HEK293 (cell line): ENCODE data around the gene SDC1.

Experiments
- CTCF ChIA-PET: fragments of 350-600 bp; formaldehyde crosslinking; extraction: SDS; loops from one replicate; lab custom pipeline; 2021; ENCODE audit warnings: antibody characterized with exemption; lab: Yijun Ruan, JAX
- POLR2A ChIA-PET: fragments of 300-600 bp; formaldehyde crosslinking; extraction: SDS; loops from one replicate; lab custom pipeline; 2020; ENCODE audit warnings: antibody characterized with exemption, inconsistent platforms; lab: Yijun Ruan, JAX
- H3K27ac ChIP-seq: fragments of 200-500 bp; sonication (Bioruptor generic); 2 replicates; pipeline ENCODE4 v1.5.1; 2014; ENCODE audit warnings: low read depth, low read length, control low read depth, inconsistent platforms; ENCODE audit errors: extremely low read depth
- H3K36me3 ChIP-seq, 2 experiments: fragments of 200-500 bp in 1 of 2; sonication (Bioruptor generic) in 1 of 2; 1 replicate in 1 of 2; 2 replicates in 1 of 2; pipeline ENCODE4 v1.5.1; 2014 to 2017; ENCODE audit warnings: inconsistent platforms in 2 of 2, low read length in 2 of 2; ENCODE audit not compliant: control insufficient read depth in 2 of 2, insufficient read depth in 1 of 2
- H3K4me1 ChIP-seq: fragments of 200-500 bp; sonication (Bioruptor generic); 2 replicates; pipeline ENCODE4 v1.5.1; 2014; ENCODE audit warnings: mild to moderate bottlenecking, low read length, inconsistent platforms; ENCODE audit not compliant: control insufficient read depth, insufficient read depth
- H3K4me3 ChIP-seq: 2 replicates; pipeline ENCODE4 v1.5.1; 2011; ENCODE audit warnings: low read depth, mild to moderate bottlenecking, control low read depth, low read length, moderate library complexity
- H3K9me3 ChIP-seq: fragments of 200-500 bp; sonication (Bioruptor generic); 2 replicates; pipeline ENCODE4 v1.5.1; 2014; ENCODE audit warnings: low read depth, low read length, inconsistent platforms; ENCODE audit not compliant: control insufficient read depth, insufficient read depth
- EGR2 ChIP-seq: fragments of 450-650 bp; formaldehyde crosslinking; IDR thresholded peaks from 2 replicates; pipeline ENCODE4 v1.5.1; 2016; ENCODE audit warnings: low read depth, missing biosample characterization, missing genetic modification characterization
- GFI1B ChIP-seq: fragments of 450-650 bp; formaldehyde crosslinking; IDR thresholded peaks from 2 replicates; pipeline ENCODE4 v1.5.1; 2016; ENCODE audit warnings: missing biosample characterization, missing genetic modification characterization
- MYNN ChIP-seq: fragments of 450-650 bp; formaldehyde crosslinking; IDR thresholded peaks from 2 replicates; pipeline ENCODE4 v1.5.1; 2016; ENCODE audit warnings: missing biosample characterization, missing genetic modification characterization, borderline replicate concordance
- SP2 ChIP-seq: fragments of 450-650 bp; formaldehyde crosslinking; IDR thresholded peaks from 2 replicates; pipeline ENCODE4 v1.5.1; 2016; ENCODE audit warnings: missing biosample characterization, missing genetic modification characterization
- SP7 ChIP-seq: fragments of 450-650 bp; formaldehyde crosslinking; IDR thresholded peaks from 2 replicates; pipeline ENCODE4 v1.5.1; 2016; ENCODE audit warnings: missing biosample characterization, missing genetic modification characterization
- TCF7L2 ChIP-seq: IDR thresholded peaks from 2 replicates; pipeline ENCODE4 v1.6.1; 2011; ENCODE audit warnings: low read depth, mild to moderate bottlenecking, inconsistent platforms, low read length, moderate library complexity, borderline replicate concordance
- ZBTB21 ChIP-seq: fragments of 450-650 bp; formaldehyde crosslinking; IDR thresholded peaks from 2 replicates; pipeline ENCODE4 v1.5.1; 2017; ENCODE audit warnings: missing biosample characterization, missing genetic modification characterization
- ZFP3 ChIP-seq: fragments of 450-650 bp; formaldehyde crosslinking; IDR thresholded peaks from 2 replicates; pipeline ENCODE4 v1.5.1; 2016; ENCODE audit warnings: low read depth, missing biosample characterization, missing genetic modification characterization
- ZFP69B ChIP-seq: fragments of 450-650 bp; formaldehyde crosslinking; IDR thresholded peaks from 2 replicates; pipeline ENCODE4 v1.5.1; 2016; ENCODE audit warnings: missing biosample characterization, missing genetic modification characterization
- ZNF133 ChIP-seq: fragments of 450-650 bp; formaldehyde crosslinking; IDR thresholded peaks from 2 replicates; pipeline ENCODE4 v1.5.1; 2016; ENCODE audit warnings: missing biosample characterization, missing genetic modification characterization
- ZNF19 ChIP-seq: fragments of 450-650 bp; formaldehyde crosslinking; IDR thresholded peaks from 2 replicates; pipeline ENCODE4; 2016; ENCODE audit warnings: missing biosample characterization, missing genetic modification characterization, low read depth
- ZNF302 ChIP-seq: fragments of 450-650 bp; formaldehyde crosslinking; IDR thresholded peaks from 2 replicates; pipeline ENCODE4 v1.5.1; 2016; ENCODE audit warnings: missing biosample characterization, missing genetic modification characterization, low read depth
- ZNF324 ChIP-seq: fragments of 450-650 bp; formaldehyde crosslinking; IDR thresholded peaks from 2 replicates; pipeline ENCODE4 v1.5.1; 2016; ENCODE audit warnings: missing biosample characterization, missing genetic modification characterization
- ZNF341 ChIP-seq: fragments of 450-650 bp; formaldehyde crosslinking; IDR thresholded peaks from 2 replicates; pipeline ENCODE4; 2016; ENCODE audit warnings: low read depth, missing biosample characterization, missing genetic modification characterization
- ZNF354C ChIP-seq: fragments of 450-650 bp; formaldehyde crosslinking; IDR thresholded peaks from 2 replicates; pipeline ENCODE4 v1.5.1; 2016; ENCODE audit warnings: missing biosample characterization, missing genetic modification characterization, low read depth, borderline replicate concordance
- ZNF692 ChIP-seq: fragments of 450-650 bp; formaldehyde crosslinking; IDR thresholded peaks from 2 replicates; pipeline ENCODE4 v1.5.1; 2016; ENCODE audit warnings: missing biosample characterization, missing genetic modification characterization
- ZNF747 ChIP-seq: fragments of 450-650 bp; formaldehyde crosslinking; IDR thresholded peaks from 2 replicates; pipeline ENCODE4 v1.5.1; 2016; ENCODE audit warnings: missing biosample characterization, missing genetic modification characterization
- ZNF777 ChIP-seq: fragments of 450-650 bp; formaldehyde crosslinking; IDR thresholded peaks from 2 replicates; pipeline ENCODE4 v1.5.1; 2017; ENCODE audit warnings: missing biosample characterization, missing genetic modification characterization, borderline replicate concordance
- ZSCAN5A ChIP-seq: fragments of 450-650 bp; formaldehyde crosslinking; IDR thresholded peaks from 2 replicates; pipeline ENCODE4 v1.5.1; 2016; ENCODE audit warnings: missing biosample characterization, missing genetic modification characterization
- TF ChIP-seq, protein P1 (sequence below): fragments of 450-650 bp; formaldehyde crosslinking; IDR thresholded peaks from 2 replicates; pipeline ENCODE4 v1.5.1; 2016; ENCODE audit warnings: missing biosample characterization, missing genetic modification characterization
- TF ChIP-seq, protein P2 (sequence below): fragments of 450-650 bp; formaldehyde crosslinking; IDR thresholded peaks from 2 replicates; pipeline ENCODE4 v1.5.0; 2017; ENCODE audit warnings: missing biosample characterization, missing genetic modification characterization, borderline replicate concordance
- TF ChIP-seq, protein P3 (sequence below): fragments of 450-650 bp; IDR thresholded peaks from 2 replicates; pipeline ENCODE4 v1.5.1; 2018; ENCODE audit warnings: missing biosample characterization, mild to moderate bottlenecking, missing genetic modification characterization
- TF ChIP-seq, protein P4 (sequence below): fragments of 450-650 bp; formaldehyde crosslinking; IDR thresholded peaks from 2 replicates; pipeline ENCODE4 v1.5.1; 2016; ENCODE audit warnings: missing biosample characterization, missing genetic modification characterization

The SDC1 gene

GRCh38 chr2:20212871-20213503 is 11.9 kb downstream of the SDC1 start:
- POLR2A ChIA-PET: interaction anchor here (2.2 kb wide), 1 partner anchor 9 kb away, joined by 6 read pairs; no protein-coding TSS in a partner anchor
- peaks cover 15% of the 10 kb centered on the region for H3K4me1 ChIP-seq
- no peak for TF ChIP-seq EGR2 (tag by site-specific recombination)
- TF ChIP-seq GFI1B (tag by site-specific recombination): no peak
- TF ChIP-seq, all 188 proteins: peak for 0
- H3K27ac ChIP-seq: no peak overlapping the region
- no peak overlapping the region for H3K4me3 ChIP-seq
- CTCF ChIA-PET: interaction anchor here (0.9 kb wide), 1 partner anchor 78 kb away, joined by 3 read pairs; no protein-coding TSS in a partner anchor
- no peaks in the 10 kb centered on the region for H3K9me3 ChIP-seq
- peaks cover 0 to 5% of the 10 kb centered on the region in 2 experiments; a peak in 1 of 3 replicates for H3K36me3 ChIP-seq

GRCh38 chr2:20212459-20212870 is 12.5 kb downstream of the SDC1 start:
- Histone ChIP-seq H3K27ac (peak overlapping the region; percentile 34; the same call in 1 of the 2 replicates), H3K4me3 (no peak overlapping the region), H3K36me3 (peaks cover 0 to 4% of the 10 kb centered on the region in 2 experiments; a peak in 1 of 3 replicates), H3K4me1 (peaks cover 15% of the 10 kb centered on the region), H3K9me3 (no peaks in the 10 kb centered on the region)
- POLR2A ChIA-PET: interaction anchor here (2.2 kb wide), 1 partner anchor 10 kb away, joined by 6 read pairs; no protein-coding TSS in a partner anchor
- TF ChIP-seq, protein P1, sequence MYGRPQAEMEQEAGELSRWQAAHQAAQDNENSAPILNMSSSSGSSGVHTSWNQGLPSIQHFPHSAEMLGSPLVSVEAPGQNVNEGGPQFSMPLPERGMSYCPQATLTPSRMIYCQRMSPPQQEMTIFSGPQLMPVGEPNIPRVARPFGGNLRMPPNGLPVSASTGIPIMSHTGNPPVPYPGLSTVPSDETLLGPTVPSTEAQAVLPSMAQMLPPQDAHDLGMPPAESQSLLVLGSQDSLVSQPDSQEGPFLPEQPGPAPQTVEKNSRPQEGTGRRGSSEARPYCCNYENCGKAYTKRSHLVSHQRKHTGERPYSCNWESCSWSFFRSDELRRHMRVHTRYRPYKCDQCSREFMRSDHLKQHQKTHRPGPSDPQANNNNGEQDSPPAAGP (tag by site-specific recombination): no peak
- TF ChIP-seq SP2 (tag by site-specific recombination): peak; percentile 59
- no peak for TF ChIP-seq MYNN
- no peak for TF ChIP-seq ZSCAN5A
- no peak for TF ChIP-seq TCF7L2
- TF ChIP-seq ZNF692: peak; percentile 67
- no peak for TF ChIP-seq ZNF777 (tag by site-specific recombination)
- TF ChIP-seq ZNF19 (tag by site-specific recombination): no peak
- no peak for TF ChIP-seq ZBTB21 (tag by site-specific recombination)
- TF ChIP-seq ZFP3 (tag by site-specific recombination): no peak
- TF ChIP-seq ZNF341 (tag by site-specific recombination): peak; percentile 17; the same call in 1 of the 2 replicates
- TF ChIP-seq, protein P2, sequence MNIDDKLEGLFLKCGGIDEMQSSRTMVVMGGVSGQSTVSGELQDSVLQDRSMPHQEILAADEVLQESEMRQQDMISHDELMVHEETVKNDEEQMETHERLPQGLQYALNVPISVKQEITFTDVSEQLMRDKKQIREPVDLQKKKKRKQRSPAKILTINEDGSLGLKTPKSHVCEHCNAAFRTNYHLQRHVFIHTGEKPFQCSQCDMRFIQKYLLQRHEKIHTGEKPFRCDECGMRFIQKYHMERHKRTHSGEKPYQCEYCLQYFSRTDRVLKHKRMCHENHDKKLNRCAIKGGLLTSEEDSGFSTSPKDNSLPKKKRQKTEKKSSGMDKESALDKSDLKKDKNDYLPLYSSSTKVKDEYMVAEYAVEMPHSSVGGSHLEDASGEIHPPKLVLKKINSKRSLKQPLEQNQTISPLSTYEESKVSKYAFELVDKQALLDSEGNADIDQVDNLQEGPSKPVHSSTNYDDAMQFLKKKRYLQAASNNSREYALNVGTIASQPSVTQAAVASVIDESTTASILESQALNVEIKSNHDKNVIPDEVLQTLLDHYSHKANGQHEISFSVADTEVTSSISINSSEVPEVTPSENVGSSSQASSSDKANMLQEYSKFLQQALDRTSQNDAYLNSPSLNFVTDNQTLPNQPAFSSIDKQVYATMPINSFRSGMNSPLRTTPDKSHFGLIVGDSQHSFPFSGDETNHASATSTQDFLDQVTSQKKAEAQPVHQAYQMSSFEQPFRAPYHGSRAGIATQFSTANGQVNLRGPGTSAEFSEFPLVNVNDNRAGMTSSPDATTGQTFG: no peak
- TF ChIP-seq ZNF302 (tag by site-specific recombination): no peak
- no peak for TF ChIP-seq SP7 (tag by site-specific recombination)
- TF ChIP-seq, protein P3, sequence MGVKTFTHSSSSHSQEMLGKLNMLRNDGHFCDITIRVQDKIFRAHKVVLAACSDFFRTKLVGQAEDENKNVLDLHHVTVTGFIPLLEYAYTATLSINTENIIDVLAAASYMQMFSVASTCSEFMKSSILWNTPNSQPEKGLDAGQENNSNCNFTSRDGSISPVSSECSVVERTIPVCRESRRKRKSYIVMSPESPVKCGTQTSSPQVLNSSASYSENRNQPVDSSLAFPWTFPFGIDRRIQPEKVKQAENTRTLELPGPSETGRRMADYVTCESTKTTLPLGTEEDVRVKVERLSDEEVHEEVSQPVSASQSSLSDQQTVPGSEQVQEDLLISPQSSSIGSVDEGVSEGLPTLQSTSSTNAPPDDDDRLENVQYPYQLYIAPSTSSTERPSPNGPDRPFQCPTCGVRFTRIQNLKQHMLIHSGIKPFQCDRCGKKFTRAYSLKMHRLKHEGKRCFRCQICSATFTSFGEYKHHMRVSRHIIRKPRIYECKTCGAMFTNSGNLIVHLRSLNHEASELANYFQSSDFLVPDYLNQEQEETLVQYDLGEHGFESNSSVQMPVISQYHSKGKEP (tag by site-specific recombination): no peak
- no peak for TF ChIP-seq ZNF133 (tag by site-specific recombination)
- TF ChIP-seq ZNF324 (tag by site-specific recombination): no peak
- peak; percentile 77 for TF ChIP-seq ZFP69B (tag by site-specific recombination)
- no peak for TF ChIP-seq ZNF354C (tag by site-specific recombination)
- TF ChIP-seq, protein P4, sequence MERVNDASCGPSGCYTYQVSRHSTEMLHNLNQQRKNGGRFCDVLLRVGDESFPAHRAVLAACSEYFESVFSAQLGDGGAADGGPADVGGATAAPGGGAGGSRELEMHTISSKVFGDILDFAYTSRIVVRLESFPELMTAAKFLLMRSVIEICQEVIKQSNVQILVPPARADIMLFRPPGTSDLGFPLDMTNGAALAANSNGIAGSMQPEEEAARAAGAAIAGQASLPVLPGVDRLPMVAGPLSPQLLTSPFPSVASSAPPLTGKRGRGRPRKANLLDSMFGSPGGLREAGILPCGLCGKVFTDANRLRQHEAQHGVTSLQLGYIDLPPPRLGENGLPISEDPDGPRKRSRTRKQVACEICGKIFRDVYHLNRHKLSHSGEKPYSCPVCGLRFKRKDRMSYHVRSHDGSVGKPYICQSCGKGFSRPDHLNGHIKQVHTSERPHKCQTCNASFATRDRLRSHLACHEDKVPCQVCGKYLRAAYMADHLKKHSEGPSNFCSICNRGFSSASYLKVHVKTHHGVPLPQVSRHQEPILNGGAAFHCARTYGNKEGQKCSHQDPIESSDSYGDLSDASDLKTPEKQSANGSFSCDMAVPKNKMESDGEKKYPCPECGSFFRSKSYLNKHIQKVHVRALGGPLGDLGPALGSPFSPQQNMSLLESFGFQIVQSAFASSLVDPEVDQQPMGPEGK (tag by site-specific recombination): 0 out of 2 replicates have a peak, but pooled peaks have one; percentile 32
- no peak for TF ChIP-seq ZNF747
- CTCF ChIA-PET: no interaction called here
